GM19467 (cell line): ENCODE results near the gene CENPN.

Experiments
- ATAC-seq: cut with Tn5 transposase; IDR thresholded peaks from one replicate; pipeline ENCODE4 v1.9.1; 2021; ENCODE audit warnings: mild to moderate bottlenecking, moderate library complexity; ENCODE audit not compliant: unreplicated experiment

The CENPN gene

GRCh38 chr16:80991792-80992430, 15.1 kb upstream of the CENPN start:
- no peak for ATAC-seq

GRCh38 chr16:80992676-80993293, 14.2 kb upstream of the CENPN start:
- ATAC-seq = no peak

GRCh38 chr16:80993307-80993706, 13.7 kb upstream of the CENPN start:
- no peak for ATAC-seq

GRCh38 chr16:80993834-80994233, 13.2 kb upstream of the CENPN start:
- ATAC-seq = no peak

GRCh38 chr16:80994451-80994850, 12.6 kb upstream of the CENPN start:
- no peak for ATAC-seq

GRCh38 chr16:80996688-80997138, 10.3 kb upstream of the CENPN start:
- peak; percentile 12 for ATAC-seq

- peak; percentile 68 for ATAC-seq
Observed at GRCh38 chr16:80997139-80997798, 9.7 kb upstream of the CENPN start.

- no peak for ATAC-seq
Observed at GRCh38 chr16:80997964-80998620, 8.9 kb upstream of the CENPN start.

GRCh38 chr16:81000873-81001272, 6.1 kb upstream of the CENPN start:
- ATAC-seq = no peak

- no peak for ATAC-seq
Observed at GRCh38 chr16:81001330-81001729, 5.7 kb upstream of the CENPN start.

- ATAC-seq = no peak
Observed at GRCh38 chr16:81003064-81003463, 4.0 kb upstream of the CENPN start.

GRCh38 chr16:81003610-81004460, 3.2 kb upstream of the CENPN start:
- ATAC-seq = no peak

- no peak for ATAC-seq
Observed at GRCh38 chr16:81004646-81005353, 2.2 kb upstream of the CENPN start.

GRCh38 chr16:81005610-81006161, 1.3 kb upstream of the CENPN start:
- no peak for ATAC-seq

GRCh38 chr16:81006211-81006812, 702 bp upstream of the CENPN start:
- peak; percentile 31 for ATAC-seq

GRCh38 chr16:81008505-81008789, 1.4 kb downstream of the CENPN start:
- ATAC-seq = no peak

GRCh38 chr16:81012974-81013373, 6.0 kb downstream of the CENPN start:
- ATAC-seq = no peak

GRCh38 chr16:81014672-81015071, 7.7 kb downstream of the CENPN start:
- no peak for ATAC-seq

GRCh38 chr16:81018496-81018895, 11.5 kb downstream of the CENPN start:
- no peak for ATAC-seq

GRCh38 chr16:81026429-81026828, 19.4 kb downstream of the CENPN start:
- ATAC-seq = no peak
